Sigmoid colon (tissue), 4 donors: ENCODE measurements around the gene REX1BD.

Experiments
- EP300 ChIP-seq, 4 donors: sonication (generic); formaldehyde crosslinking; IDR thresholded peaks; one replicate each; pipeline ENCODE4 v1.6.1; 2017; ENCODE audit warnings: antibody characterized with exemption in 4 of 4
- POLR2AphosphoS5 ChIP-seq, 4 donors: sonication (generic); formaldehyde crosslinking; IDR thresholded peaks; one replicate each; pipeline ENCODE4 v1.6.1; 2017; ENCODE audit warnings: antibody characterized with exemption in 4 of 4

- TF ChIP-seq EP300 (IDR thresholded peaks at IDR 0.05): no peak
- TF ChIP-seq POLR2AphosphoS5 (IDR thresholded peaks at IDR 0.05): peak in 1 of 4 donors; percentile 23
These were observed 5.7 kb downstream of the REX1BD start for GRCh38 chr19:18594096-18594823.
